T-helper 1 cell treated with Interleukin-12 subunit alpha and Interleukin-12 subunit beta and Interleukin-4 antibody, amounts not matched to agents 30 ng/mL and 1 ng/mL, for 36 hours (primary cell): ENCODE data around the gene EBLN2. TPM values are rescaled to one million over a fixed set of nuclear protein-coding genes. Genes with fewer than 3 reads are reported as not detected.
"Not testable (repeated sequence)": the region's sequence is repeated elsewhere in the genome, so short reads cannot be mapped to it uniquely, and the experiment has no call there.

ENCODE experiments used
- intact Hi-C: fragments of 100-400 bp; cut with micrococcal nuclease; formaldehyde crosslinking; loops from one replicate; pipeline ENCODE4 v1.15.1; 2024
- total RNA-seq: library from RNA; stranded (reverse); gene quantifications from 2 replicates; pipeline ENCODE4 v1.2.3, GENCODE V29; 2022

EBLN2 gene
- total RNA-seq, 1 donor from 2014 or later: 9.1 TPM

DNA sequence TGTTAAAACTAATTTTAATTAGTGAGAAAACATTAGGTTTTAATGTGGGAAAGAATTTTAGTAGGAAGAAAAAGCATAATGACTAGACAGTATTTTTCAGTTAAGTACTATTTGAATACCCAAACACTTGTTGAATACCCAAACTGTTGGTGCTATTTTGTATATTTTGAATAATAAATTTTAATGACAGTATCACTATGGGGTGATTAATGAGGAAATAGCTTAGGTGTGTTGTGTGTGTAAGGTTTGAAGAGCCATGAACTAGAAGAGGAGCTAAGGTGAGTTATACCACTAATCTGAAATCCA, 4.7 kb upstream of the EBLN2 start:
- intact Hi-C loops: loop anchor here (1.0 kb wide), 4 partner anchors 30 to 205 kb away; no protein-coding TSS in a partner anchor

DNA sequence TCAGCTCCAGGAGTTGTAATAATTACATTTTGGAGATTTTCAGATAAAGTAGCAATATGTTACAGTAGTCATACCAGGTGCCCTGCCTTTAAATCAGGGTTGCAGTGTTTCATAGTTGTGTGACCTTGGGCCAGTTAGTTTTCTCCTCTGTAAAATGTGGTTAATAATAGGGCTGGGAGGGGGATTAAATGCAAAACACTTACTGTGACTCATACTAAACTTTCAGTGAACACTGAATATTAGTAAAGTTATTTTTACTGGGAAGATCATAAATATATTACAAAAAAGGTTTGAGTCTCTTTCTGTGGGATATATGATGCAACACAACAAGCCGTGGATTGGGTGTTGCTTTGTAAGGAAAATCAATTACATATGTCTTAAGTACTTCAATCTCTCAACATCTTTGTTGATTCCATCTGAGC, 1.1 kb upstream of the EBLN2 start:
- intact Hi-C loops: no loop called here

DNA sequence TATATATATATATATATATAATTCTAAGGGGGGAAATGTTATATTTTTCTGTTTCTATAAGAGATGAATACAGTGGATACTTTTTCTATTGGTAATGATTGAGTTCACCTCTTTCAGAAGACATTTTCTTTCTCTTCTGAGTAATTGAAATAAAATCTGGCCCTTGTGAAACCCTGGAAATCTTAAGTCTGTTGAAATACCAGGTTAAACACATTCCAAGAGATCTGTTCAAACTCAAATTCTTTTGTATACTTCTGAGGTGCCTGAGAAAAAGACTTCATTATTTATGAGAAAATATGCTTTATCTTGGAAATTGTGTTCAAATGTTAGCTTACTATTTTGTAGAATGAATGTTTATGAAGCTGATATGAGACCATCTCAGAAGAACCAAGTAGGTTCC, 4.8 kb downstream of the EBLN2 start:
- intact Hi-C loops: not testable (repeated sequence)

DNA sequence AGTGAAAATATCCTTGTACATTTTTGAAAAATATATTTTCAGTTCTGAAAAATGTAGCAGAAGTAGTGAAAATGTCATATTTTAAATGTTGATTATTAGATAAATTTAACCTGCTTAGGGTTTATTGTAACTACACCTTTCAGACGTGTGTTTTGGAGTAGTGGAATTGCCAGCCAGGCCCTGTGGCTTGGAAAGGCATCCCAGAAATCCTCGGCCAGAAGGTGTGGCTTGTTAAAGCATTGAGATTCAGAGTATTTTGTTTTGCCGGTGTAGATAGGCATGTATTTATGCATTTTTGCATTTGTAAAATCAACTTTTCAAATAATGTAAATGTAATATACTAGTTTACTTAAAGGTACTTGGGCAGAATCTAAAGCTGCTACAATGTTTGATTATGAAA, 7.0 kb downstream of the EBLN2 start:
- intact Hi-C loops: no loop called here

DNA sequence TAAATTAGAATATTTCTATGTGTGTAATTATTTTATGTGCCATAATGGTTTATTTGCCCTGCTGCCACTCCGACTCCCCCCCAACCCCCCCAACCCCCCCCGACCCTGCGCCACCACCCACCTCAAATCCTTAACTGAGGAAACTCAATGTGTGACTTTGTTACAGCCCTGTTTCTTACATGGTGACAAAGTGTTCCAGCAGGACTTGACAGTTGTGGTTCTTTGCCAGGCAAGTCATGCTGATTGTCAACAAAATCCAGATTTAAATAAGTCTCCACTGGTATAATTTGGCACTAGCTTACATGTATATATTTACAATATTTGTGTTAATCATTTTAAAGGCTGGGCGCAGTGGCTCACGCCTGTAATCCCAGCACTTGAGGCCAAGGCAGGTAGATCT, 7.7 kb downstream of the EBLN2 start:
- intact Hi-C loops: no loop called here

DNA sequence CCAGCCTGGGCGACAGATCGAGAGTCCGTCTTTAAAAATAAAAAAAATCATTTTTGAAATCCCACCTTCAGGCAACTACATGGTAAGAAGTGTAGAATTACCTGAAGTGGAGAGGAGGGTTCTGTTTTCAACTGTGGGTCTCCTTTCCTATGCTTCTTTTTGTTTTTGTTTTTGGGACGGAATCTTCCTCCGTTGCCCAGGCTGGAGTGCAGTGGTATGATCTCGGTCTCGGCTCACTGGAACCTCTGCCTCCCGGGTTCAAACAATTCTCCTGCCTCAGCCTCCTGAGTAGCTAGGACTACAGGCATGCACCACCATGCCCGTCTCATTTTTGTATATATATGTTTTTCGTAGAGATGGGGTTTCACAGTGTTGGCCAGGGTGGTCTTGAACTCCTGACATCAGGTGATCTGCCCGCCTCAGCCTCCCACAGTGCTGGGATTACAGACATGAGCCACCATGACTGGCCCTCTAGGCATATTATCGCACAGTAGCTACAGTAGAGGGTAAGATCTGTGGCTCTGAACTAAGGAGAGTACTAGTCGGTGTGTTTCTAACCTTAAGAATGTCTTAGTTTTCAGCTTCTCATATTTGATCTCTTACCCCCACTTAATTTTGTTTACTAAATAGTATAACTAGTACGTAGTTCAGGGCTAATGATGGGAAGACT, 8.5 kb downstream of the EBLN2 start:
- intact Hi-C loops: loop anchor here (5.0 kb wide), 1 partner anchor 223 kb away; the partner anchor contains the start of gene SHQ1

DNA sequence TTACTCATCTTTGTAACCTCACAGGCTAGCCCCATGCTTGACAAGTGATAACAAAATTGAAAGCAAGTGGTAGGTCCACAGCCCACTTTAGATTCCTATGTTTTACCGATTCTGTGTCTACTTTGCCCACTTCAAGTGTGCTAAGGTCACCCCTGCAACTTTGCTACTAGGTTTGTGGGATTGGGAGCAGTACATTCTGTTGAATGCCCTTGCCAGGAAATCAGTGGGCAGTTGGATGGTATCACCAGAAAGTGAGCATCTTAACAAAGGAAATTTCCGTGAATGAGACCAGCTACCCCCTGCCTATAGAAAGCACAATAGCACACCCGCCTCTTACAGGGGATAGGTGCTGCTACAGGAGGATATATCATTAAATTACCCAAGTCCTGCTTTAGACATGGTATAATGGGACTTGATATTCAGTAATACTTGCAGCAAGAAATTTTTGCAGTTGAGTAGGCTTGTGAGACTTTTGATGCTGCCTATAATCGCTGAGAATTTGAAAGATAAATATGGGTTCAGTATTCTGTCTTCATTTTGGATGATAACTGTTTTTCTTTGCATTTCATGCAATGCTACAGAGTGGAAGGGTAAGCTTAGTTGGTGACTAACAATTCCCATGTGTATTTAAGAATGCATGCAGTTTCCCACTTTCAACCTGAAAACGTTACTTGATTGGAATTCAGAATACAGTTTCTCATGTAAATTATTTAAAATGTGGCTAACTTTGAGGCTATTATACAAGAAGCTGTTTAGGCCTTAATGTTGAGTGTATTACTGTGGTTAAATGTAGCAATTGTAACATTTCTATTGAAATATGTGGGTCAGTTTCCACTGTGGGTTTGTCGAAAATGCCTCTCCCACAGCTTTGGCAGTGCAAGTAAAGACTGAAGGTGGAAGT, 9.5 kb downstream of the EBLN2 start:
- intact Hi-C loops: loop anchor here (5.0 kb wide), 1 partner anchor 224 kb away; the partner anchor contains the start of gene SHQ1

DNA sequence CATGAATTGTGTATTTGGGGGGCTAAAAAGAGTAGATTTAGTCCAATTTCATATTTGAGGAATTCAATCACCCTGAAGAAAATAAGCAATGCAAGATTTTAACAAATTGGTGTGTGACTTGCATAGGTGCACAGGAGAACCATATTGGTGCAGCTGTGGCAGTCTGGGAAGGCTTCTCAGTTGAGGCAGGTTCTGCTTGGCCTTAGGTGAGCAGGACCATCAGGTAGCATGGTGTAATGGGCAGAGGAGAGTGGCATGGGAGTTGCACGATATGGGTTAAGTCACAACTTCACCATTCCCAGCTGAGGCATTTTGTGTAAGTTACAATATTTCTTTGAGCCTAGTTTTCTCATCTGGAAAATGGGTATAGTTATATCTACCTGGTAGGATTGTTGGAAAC, 10.5 kb downstream of the EBLN2 start:
- intact Hi-C loops: loop anchor here (5.0 kb wide), 1 partner anchor 225 kb away; the partner anchor contains the start of gene SHQ1

DNA sequence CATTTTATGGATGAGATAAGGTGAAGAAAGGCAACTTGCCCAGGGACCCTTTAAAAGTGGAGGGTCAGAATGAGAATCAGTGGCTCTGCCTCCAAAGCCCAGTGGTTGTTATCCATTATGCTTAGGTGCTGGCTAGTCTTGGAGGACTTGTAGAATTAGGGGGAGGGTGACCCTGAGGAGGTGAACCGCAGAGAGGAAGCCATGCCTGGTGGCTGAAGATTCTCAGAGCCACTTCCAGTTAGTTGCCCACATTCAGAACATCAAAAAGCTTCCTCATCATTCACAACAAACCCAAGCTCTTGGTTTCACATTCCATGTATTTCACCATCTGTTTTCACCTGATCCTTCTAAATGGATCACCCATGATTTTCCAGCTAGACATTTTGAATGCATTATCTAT, 11.2 kb downstream of the EBLN2 start:
- intact Hi-C loops: loop anchor here (5.0 kb wide), 1 partner anchor 225 kb away; the partner anchor contains the start of gene SHQ1

DNA sequence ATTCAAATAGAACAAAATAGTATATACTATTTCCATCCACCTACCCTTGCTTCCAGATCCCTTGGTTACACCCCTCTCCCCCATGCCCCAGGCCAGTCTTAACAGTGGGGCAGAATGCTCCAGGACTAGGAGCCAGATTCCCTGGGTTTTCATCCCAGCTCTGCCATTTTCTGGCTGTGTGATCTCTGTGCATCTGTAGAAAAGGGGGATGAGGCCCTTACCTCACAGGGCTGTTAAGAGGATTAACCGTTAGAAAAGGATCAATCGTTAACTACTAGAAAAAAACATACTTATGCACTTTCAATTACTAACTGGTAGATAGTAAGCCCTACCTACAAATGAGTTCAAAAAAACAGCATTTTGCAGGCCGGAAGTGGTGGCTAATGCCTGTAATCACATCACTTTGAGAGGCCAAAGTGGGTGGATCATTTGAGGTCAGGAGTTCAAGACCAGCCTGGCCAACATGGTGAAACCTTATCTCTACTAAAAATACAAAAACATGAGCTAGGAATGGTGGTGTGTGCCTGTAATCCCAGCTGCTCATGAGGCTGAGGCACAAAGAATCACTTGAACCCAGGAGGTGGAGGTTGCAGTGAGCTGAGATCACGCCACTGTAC, 11.7 kb downstream of the EBLN2 start:
- intact Hi-C loops: loop anchor here (5.0 kb wide), 1 partner anchor 226 kb away; the partner anchor contains the start of gene SHQ1

DNA sequence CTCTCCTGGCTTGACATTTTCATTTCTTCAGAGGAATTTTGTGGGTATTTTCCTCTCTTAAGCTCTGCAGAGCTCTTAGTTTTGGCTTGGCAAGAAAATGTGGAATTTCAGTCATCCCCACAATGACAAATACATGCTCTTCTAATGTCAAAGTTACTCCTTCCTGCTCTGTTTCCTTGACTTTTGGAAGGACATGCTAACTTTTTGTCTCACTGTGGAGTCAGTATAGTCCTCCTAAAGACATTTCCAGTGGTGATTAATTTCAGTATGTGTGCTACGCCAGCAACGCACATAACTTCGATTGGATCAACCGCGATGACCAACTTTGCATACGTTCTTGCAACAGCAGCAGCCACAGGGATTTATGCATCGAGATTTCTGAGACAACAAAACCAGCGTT, 13.3 kb downstream of the EBLN2 start:
- intact Hi-C loops: loop anchor here (5.0 kb wide), 1 partner anchor 227 kb away; the partner anchor contains the start of gene SHQ1

DNA sequence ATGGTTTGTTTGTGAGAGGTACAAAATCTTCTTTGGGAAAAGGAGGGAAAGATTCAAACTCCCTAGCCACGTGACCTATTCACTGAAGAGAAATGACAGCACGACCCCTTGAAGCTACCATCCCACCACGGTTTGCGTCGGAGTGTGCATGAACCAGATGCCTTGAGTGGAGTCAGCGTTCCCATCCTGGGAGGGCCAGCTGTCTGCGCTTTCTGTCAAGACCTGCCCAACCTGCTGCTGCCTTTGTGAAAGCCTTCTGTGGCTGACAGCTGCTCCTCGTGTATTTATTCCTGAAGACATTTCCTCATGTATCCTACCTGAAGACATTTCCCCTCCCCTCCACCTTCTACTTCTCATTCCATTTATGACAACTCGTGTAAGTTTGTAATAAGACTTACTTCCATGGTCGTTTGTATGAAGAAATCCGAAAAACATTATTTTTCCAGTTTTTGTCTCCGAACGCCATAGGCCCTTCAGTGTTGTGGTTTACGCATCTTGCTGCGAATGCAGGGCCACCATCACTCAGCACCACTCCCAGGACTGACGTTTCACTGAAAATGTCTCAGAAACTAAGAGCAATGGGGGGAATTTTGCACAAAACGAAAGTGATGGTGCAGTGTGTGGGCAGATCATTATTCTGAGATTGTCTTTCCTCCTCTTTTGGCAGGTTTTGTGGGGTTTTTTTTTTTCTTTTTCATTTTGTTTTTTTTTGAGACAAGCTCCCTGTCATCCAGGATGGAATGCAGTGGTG, 18.9 kb downstream of the EBLN2 start:
- intact Hi-C loops: loop anchor here (10.0 kb wide), 2 partner anchors 636 to 1356 kb away; partner anchors contain the start of genes EIF4E3 and RYBP

DNA sequence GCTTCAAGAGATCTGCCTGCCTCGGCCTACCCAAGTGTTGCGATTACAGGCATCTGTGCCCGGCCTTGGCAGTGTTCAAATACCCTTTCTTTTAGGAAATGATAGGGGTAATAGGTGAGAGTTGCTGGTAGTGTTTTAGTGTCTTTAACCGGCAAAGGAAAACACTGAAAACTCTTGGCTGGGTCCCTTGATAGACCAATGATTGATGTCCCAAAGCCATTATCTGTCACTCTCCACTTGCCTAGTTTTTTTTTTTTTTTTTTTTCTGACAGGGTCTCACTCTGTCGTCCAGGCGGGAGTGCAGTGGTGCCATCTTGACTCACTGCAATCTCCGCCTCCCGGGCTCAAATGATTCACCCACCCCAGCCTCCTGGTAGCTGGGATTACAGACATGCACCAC, 19.7 kb downstream of the EBLN2 start:
- intact Hi-C loops: loop anchor here (10.0 kb wide), 2 partner anchors 636 to 1356 kb away; partner anchors contain the start of genes EIF4E3 and RYBP

DNA sequence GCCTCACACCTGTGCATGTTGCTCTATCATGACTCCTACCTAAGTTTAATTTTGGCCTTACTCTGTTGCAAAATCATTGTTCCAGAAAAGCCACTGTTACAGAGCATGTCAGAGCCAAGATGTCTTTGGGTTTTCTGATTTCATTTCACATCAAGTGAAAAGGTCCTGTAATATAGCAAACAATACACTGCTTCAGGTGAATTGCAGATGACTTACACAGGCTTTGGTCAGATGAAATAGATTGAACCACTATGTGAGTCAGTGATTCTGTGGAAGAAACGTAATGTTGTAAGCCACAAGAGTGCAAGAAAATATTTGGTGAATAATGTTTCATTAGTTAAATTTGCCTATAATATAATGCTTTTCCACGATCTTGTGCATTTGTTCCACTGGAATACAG, 22.7 kb downstream of the EBLN2 start:
- intact Hi-C loops: loop anchor here (10.0 kb wide), 2 partner anchors 639 to 1359 kb away; partner anchors contain the start of genes EIF4E3 and RYBP

DNA sequence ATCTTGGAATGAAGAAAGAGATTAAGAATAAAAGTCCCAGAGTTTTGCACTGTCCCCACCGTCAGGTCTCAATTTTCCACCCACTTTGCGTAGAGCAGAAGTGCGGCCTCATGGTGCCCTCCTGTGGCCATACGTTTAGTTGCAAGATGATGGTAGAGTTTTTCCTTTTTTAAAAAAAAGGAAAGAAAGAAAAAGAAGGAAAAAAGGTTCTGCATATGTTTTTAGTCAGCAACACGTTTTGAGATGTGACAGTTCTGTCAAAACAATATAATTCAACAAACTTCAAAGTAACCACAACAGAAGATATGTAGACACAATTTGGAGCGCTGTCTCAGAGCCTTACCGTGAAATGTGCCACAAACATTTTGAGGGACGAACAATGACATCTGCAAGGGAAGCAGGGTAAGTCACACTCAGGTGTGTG, 24.6 kb downstream of the EBLN2 start:
- intact Hi-C loops: loop anchor here (1.0 to 10.0 kb wide), 8 partner anchors 30 to 1361 kb away; partner anchors contain the start of genes EIF4E3 and RYBP

DNA sequence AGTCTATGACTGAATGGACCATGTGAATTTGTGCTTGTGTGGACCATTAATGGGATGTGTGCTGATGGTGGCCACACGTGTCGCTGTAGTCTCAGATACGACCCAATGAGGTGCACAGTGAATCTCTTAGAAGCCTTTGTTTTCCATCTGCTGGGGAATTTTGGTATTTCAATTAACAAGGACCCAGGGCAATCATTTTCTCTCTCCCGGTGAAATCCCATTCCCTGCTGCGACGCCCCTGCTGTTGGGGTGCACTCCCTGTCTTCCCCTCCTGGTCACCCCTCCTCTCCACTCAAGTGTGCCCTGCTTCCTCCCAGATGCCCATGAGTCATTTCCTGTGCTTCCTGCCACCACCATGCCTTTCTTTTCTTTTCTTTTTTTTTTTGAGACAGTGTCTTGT, 32.7 kb downstream of the EBLN2 start:
- intact Hi-C loops: no loop called here

DNA sequence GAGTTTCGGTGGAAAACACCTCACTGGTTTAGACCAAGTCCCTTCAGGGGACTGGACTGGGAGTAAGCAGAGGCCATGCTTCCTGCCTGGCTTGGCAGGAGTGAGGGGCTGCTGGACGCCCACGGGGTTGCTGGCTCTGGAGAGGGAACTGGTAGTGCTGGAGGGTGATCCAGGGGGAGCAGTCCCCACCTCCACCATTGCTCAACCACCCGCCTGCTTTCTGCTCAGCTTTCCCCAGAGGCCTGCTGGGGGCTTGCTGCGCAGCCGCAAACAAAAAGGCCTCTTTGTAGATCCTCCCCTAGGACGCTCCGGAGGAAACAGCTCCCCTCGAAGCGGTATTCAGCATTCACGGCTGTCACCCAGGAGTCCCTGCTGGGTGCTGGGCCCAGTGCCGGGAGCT, 33.5 kb downstream of the EBLN2 start:
- intact Hi-C loops: no loop called here

DNA sequence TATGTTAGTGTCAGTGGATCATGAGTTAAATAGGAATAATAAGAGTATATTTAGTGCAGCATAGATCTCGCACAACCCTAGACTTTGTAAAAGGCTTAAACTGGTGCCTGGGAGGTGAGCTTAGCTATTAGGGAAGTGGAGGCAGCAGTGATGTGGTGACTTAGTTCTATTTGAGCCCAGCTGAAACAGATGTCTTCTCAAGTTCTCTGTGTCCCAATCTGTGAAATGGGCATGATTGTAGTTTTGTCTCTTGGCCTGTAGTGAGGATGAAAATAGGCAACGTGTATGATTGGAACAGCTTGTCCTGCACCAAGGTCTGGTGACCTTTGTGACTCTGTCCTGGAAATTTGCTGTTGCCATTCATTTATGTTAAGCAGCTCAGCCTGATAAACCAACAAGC, 34.7 kb downstream of the EBLN2 start:
- intact Hi-C loops: no loop called here

DNA sequence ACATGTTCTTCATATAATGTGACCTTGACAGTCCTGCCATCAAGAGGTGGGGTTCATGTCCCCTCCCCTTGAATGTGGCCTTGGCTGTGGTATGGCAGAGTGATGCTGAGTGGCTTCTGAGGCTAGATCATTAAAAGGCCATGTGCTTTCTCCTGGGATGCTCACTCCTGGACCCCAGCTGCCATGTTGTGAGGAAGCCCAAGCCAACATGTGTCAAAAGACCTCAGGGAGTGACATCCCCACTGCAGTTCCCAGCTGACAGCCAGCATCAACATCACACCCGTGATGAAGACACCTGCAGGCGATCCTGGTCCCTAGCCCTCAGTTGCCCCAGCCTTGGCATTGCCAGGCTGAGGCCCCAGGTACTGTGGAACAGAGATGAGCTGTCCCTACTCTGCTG, 36.6 kb downstream of the EBLN2 start:
- intact Hi-C loops: no loop called here

DNA sequence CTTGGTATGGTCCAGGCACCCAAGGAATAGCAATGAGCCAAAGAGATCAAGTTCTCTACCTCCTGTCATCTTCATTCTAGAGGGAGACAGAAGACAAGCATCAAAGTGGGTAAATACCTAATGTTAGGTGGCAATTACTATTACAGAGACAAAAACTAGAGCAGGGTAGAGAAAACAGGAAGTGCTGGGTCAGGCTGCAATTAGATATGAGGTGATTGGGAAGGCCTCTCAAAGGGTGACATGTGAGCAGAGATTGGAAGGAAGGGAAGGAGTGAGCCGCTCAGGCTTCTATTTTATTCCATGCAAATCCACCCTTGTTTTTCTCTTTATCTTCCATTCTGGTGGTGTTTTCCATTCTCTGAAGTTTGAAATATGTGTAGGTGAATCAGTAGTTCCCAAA, 37.4 kb downstream of the EBLN2 start:
- intact Hi-C loops: no loop called here
